ENCODE measurements around the gene ADTRP.

The ADTRP gene

DNA sequence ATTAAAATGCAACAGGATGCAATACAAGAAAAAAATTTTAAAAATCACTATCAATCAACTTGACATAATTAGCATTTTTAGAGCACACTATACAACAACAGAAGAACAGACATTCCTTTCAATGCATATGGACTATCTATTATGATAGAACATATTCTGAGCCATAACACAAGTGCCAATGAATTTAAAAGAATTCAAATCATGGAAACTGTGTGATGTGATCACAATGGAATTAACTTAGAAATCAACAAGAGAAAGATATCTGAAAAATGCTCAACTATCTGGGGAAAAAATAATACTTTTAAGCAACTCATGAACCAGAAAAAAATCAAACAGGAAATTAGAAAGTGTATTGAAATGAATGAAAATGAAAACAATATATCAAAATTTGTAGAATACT is 106.3 kb downstream of the ADTRP start:
- peak in 1 of 2 donors; percentile 24 for DNase-seq (ENCODE audit: low read depth in 2 of 2)
- TF ChIP-seq, protein P1, sequence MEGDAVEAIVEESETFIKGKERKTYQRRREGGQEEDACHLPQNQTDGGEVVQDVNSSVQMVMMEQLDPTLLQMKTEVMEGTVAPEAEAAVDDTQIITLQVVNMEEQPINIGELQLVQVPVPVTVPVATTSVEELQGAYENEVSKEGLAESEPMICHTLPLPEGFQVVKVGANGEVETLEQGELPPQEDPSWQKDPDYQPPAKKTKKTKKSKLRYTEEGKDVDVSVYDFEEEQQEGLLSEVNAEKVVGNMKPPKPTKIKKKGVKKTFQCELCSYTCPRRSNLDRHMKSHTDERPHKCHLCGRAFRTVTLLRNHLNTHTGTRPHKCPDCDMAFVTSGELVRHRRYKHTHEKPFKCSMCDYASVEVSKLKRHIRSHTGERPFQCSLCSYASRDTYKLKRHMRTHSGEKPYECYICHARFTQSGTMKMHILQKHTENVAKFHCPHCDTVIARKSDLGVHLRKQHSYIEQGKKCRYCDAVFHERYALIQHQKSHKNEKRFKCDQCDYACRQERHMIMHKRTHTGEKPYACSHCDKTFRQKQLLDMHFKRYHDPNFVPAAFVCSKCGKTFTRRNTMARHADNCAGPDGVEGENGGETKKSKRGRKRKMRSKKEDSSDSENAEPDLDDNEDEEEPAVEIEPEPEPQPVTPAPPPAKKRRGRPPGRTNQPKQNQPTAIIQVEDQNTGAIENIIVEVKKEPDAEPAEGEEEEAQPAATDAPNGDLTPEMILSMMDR (IDR thresholded peaks at IDR 0.05; ENCODE audit: low read depth, low read length) = no peak
- H3K4me3 ChIP-seq (replicated peaks in 1 of 2; ENCODE audit: low read depth in 2 of 2, low read length in 2 of 2) = no peak overlapping the region

DNA sequence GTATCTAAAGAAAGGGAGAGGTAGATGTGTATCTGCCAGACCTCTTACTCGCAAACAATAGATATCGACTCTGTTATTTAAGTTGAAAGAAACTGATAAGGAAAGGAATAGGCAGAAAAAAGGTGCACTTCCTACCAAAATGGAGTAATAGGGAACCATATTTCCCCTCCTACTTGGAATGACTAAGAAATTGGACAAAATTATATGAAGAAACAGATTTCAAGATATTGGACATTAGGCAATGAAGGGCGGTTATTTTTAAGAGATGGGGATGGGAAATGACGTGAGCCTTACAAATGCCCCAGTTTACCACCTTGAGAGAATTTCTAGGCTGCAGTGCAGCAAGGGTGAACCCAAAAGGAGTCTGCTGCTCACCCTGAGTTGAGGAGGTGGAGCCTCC is 108.9 kb downstream of the ADTRP start:
- no peak overlapping the region for H3K4me3 ChIP-seq (replicated peaks in 1 of 2; ENCODE audit: low read depth in 2 of 2, low read length in 2 of 2)
- TF ChIP-seq, protein P1 (IDR thresholded peaks at IDR 0.05; ENCODE audit: low read depth, low read length) = no peak
- no peak for DNase-seq (ENCODE audit: low read depth in 2 of 2)

DNA sequence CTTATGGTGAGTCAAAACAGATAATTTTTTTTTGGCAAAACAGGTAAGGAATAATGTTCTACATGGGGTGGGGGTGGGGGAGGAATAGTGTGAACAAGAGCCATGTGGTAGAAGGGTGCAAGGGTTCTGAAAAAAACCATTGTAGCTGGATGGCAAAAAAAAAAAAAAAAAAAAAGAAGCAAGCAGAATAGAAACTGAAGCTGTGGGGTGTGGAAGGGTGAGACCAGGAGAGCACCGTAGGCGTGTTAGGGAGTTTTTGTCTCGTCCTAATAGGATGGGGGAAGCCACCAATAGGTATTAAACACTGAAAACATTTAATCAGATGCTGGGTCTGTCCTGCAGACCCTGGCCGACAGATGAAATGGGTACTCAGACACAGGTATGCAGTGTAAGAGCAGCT is 110.1 kb downstream of the ADTRP start:
- TF ChIP-seq, protein P1 (IDR thresholded peaks at IDR 0.05; ENCODE audit: low read depth, low read length) = no peak
- DNase-seq (ENCODE audit: low read depth in 2 of 2) = no peak
- no peak overlapping the region for H3K4me3 ChIP-seq (replicated peaks in 1 of 2; ENCODE audit: low read depth in 2 of 2, low read length in 2 of 2)

DNA sequence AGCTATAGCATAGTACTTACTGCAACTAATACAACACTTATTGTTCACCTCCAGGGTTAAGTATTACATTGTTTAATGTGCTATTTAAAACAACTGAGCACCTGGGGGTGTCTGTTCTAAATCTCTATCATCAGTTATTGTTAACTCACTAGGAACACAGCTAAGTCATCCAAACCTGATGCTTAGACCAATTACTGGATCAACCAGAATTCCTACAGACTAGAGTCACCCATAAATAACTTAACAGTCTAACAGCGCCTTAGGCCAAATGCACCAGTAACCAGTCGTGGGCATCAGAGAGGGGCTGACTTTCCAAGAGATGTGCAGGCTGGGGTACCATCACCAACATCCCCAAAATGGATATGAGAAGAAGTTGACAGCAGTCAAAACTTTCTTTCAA is 110.7 kb downstream of the ADTRP start:
- no peak overlapping the region for H3K4me3 ChIP-seq (replicated peaks in 1 of 2; ENCODE audit: low read depth in 2 of 2, low read length in 2 of 2)
- TF ChIP-seq, protein P1 (IDR thresholded peaks at IDR 0.05; ENCODE audit: low read depth, low read length) = no peak
- DNase-seq (ENCODE audit: low read depth in 2 of 2) = no peak

DNA sequence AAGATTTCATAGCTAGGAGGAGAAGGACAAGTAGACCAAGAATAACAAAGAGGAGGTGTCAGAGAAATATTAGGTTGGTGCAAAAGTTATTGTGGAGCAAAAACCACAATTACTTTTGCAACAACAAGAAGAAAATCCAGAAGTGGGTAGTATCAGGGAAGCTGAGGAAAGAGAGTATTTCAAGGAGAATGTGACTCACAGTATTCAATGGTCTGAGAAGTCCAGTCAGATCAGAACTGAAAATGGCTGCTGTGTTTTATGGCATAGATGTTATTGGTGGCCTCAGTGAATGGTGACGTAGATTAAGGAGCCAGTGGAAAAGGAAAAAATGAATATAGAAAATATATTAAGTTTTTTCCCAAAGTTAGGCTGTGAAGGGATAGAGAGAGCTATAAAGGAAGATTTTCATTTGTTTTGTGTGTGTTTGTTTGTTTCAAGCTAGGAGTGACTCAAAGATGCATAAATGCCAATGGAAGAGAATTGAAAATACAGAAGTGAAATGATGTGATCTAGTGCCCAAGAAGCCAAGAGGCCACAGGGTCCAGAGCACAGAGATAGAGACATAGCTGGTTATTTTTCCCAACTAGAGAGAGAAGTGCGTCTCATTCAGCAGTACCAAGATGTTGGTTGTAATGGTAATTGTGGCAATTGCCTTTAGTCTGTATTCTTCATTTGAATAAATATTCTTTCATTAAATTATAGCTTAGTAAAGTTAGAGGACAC is 112.8 kb downstream of the ADTRP start:
- TF ChIP-seq, protein P1 (IDR thresholded peaks at IDR 0.05; ENCODE audit: low read depth, low read length) = no peak
- no peak for DNase-seq (ENCODE audit: low read depth in 2 of 2)

More for the DNA sequence above, 112.8 kb downstream of the ADTRP start:
- no peak overlapping the region for H3K4me3 ChIP-seq (replicated peaks in 1 of 2; ENCODE audit: low read depth in 2 of 2, low read length in 2 of 2)

Measured in cardiac fibroblast (primary cell).